Lower leg skin (tissue), 4 donors: Measurements from ENCODE around the gene MACROD1. TPM values are rescaled to one million over a fixed set of nuclear protein-coding genes. Genes with fewer than 3 reads are reported as not detected.

Experiments
- DNase-seq, 2 donors: peaks; one replicate each; pipeline ENCODE4 v3.0.0-alpha.2; 2019; ENCODE audit warnings: low spot score in 2 of 2
- H3K4me3 ChIP-seq: fragments of 200-600 bp; sonication (generic); 2 replicates; pipeline ENCODE4 v1.5.1; 2017; ENCODE audit warnings: mild to moderate bottlenecking, low read depth; ENCODE audit not compliant: poor library complexity, severe bottlenecking
- POLR2A ChIP-seq, 2 donors: fragments of 450-650 bp; IDR thresholded peaks; one replicate each; pipeline ENCODE4 v1.6.1; 2016 to 2017; ENCODE audit warnings: antibody characterized with exemption in 2 of 2, mild to moderate bottlenecking in 1 of 2, moderate library complexity in 1 of 2
- WGBS, 2 donors: methylation state at CpG; one replicate each; pipeline ENCODE4 v1.1.5; 2018; 5-methylcytosine and 5-hydroxymethylcytosine counted together
- intact Hi-C: fragments of 100-400 bp; cut with DNase I; formaldehyde crosslinking; loops from one replicate; pipeline ENCODE4 v1.15.0; 2023; ENCODE audit warnings: low total_unique reads
- total RNA-seq, 4 donors: library from RNA; depleted of rRNA; stranded (reverse); fragments of >200 nt; gene quantifications; one replicate each; pipeline ENCODE4 v1.1.0, GENCODE V29; 2016
- TF ChIP-seq, protein P1 (sequence below), 3 donors: fragments of 450-650 bp; IDR thresholded peaks; one replicate each; pipeline ENCODE4 v1.5.1; 2016; ENCODE audit warnings: antibody characterized with exemption in 3 of 3, mild to moderate bottlenecking in 3 of 3, moderate library complexity in 2 of 3

Gene MACROD1
- total RNA-seq, 4 donors from 2014 or later, result 44.8 to 74.8 (median 55.6) TPM

DNA sequence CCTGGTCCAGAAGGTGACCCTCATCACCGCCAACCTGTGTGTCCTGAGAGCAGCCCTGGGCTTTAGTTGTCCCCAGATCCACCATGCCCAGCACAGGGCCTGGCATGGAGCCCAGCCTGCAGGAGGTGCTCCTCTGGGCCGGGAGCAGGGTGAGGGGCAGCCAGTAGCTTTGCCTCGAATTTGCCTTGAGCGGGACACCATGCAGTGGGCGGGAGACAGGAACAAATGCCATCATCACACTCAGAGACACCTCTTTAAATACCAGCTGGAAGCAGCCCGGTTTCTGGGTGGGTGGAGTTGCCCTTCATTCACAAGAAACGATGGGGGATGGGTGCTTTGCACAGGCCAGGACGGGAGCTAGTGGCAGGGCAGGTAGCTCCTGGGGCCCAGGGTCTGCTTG lies 110.8 kb downstream of the MACROD1 start:
- DNase-seq, result no peak
- WGBS, 2 donors, result 48 to 53% methylated on average over 7 to 8 of the region's 8 CpGs
- H3K4me3 ChIP-seq, result no peak overlapping the region
- no peak for TF ChIP-seq POLR2A (IDR thresholded peaks at IDR 0.05)
- TF ChIP-seq, protein P1, sequence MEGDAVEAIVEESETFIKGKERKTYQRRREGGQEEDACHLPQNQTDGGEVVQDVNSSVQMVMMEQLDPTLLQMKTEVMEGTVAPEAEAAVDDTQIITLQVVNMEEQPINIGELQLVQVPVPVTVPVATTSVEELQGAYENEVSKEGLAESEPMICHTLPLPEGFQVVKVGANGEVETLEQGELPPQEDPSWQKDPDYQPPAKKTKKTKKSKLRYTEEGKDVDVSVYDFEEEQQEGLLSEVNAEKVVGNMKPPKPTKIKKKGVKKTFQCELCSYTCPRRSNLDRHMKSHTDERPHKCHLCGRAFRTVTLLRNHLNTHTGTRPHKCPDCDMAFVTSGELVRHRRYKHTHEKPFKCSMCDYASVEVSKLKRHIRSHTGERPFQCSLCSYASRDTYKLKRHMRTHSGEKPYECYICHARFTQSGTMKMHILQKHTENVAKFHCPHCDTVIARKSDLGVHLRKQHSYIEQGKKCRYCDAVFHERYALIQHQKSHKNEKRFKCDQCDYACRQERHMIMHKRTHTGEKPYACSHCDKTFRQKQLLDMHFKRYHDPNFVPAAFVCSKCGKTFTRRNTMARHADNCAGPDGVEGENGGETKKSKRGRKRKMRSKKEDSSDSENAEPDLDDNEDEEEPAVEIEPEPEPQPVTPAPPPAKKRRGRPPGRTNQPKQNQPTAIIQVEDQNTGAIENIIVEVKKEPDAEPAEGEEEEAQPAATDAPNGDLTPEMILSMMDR (IDR thresholded peaks at IDR 0.05), result no peak
- intact Hi-C loops, result no loop called here

DNA sequence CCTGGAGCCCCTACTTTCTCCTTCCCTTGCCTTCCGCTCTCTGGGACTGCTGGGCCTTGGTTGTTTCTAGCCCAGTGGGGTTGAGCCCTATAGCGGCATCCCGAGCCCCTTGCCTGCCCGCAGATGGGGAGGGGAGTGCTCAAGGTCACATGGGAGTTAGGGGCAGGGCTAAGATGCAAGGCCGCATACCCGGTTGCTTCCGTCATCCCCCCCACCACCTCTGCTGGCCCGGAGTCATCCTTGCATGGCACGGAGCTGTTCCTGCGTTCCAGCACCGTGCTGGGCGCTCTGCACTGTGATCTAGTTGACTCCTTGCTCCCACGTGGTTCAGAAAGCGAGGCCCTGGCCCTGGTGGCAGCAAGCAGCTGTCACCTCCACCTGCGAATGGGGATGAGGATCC lies 112.2 kb downstream of the MACROD1 start:
- 82 to 100% methylated on average over 2 to 13 of the region's 15 CpGs for WGBS, 2 donors

DNA sequence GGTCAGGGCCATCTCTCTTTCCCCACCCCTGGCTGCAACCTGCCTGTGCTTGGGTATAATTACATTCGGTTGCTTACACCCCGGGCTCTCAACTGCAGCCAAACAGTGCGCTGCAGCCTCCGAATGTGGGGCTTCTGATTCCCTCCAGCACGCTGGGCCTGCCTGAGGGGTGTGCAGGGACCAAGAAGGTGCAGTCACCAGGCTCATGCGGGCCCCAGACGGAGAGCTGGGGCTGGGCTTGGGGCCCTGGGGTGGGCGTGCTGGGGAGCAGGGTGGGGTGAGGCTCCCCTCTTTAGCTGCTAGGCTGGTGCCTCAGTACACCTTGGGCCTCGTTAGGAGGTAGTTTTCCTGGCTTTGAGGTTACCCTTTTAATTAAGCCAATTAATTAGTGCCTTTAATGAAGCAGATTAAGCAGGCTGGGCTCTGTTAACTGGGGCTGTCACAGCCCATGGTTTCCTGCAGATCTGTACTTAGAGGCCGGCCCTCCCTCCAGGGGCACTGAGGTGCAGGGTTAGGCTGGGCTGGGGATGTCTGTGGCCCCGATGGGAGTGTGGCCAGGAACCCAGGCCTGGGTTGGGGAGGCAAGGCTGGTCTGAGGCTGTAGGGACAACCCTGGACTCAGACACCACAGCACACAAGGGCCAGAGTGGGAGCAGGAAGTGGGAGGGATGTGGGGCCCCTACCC lies 112.8 kb downstream of the MACROD1 start:
- H3K4me3 ChIP-seq, result no peak overlapping the region
- TF ChIP-seq POLR2A (IDR thresholded peaks at IDR 0.05), result no peak
- TF ChIP-seq, protein P1 (IDR thresholded peaks at IDR 0.05), result no peak
- 79 to 92% methylated on average over 9 to 11 of the region's 11 CpGs for WGBS, 2 donors
- no peak for DNase-seq
- intact Hi-C loops, result no loop called here

More for the DNA sequence above, 112.2 kb downstream of the MACROD1 start:
- TF ChIP-seq, protein P1 (IDR thresholded peaks at IDR 0.05), result no peak
- TF ChIP-seq POLR2A (IDR thresholded peaks at IDR 0.05), result no peak
- intact Hi-C loops, result no loop called here
- no peak overlapping the region for H3K4me3 ChIP-seq
- no peak for DNase-seq

DNA sequence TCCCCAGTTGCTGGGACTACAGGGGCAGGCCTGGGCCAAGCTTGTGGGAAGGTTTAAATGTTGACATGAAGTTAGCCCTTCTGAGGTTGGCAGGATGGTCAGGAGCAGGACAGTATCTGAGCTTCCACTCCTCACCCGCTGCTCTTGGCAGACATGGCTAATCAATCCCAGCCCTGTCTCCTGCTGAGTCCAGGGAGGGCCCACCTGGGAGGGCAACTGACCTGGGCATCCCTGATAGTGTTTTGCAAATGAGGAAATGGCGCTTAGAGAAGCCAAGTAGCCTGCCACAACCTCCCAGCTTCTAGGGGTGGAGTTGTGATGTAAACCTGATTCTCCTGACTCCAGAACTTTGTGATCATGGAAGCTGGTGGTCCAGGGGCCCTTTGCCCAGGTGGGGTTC lies 113.5 kb downstream of the MACROD1 start:
- DNase-seq, result no peak
- 86 to 100% methylated on average over 1 to 2 of the region's 2 CpGs for WGBS, 2 donors
- TF ChIP-seq, protein P1 (IDR thresholded peaks at IDR 0.05), result no peak
- no peak for TF ChIP-seq POLR2A (IDR thresholded peaks at IDR 0.05)
- no peak overlapping the region for H3K4me3 ChIP-seq
- intact Hi-C loops, result no loop called here

DNA sequence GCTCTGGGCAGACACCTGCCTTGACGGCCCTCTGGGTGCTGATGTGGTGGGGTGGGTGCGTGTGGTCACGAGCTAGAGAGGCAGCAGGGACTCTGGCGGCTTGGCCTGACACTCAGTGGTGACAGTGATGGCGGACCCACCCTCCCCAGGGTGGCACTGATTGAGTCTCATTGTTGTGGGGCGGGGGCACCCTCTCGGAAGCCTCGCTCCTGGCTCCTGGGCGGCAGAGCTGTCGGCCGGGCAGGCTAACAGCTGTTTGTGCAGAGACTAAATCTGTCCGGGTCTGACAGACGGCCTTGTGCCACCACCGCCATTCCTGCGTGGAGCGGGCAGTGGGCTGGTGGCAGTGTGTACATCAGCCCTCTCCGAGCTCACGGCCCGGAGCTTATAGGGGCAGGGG lies 114.6 kb downstream of the MACROD1 start:
- TF ChIP-seq POLR2A (IDR thresholded peaks at IDR 0.05), result no peak
- no peak for DNase-seq
- intact Hi-C loops, result no loop called here
- 87 to 97% methylated on average over 7 to 15 of the region's 19 CpGs for WGBS, 2 donors
- no peak overlapping the region for H3K4me3 ChIP-seq

DNA sequence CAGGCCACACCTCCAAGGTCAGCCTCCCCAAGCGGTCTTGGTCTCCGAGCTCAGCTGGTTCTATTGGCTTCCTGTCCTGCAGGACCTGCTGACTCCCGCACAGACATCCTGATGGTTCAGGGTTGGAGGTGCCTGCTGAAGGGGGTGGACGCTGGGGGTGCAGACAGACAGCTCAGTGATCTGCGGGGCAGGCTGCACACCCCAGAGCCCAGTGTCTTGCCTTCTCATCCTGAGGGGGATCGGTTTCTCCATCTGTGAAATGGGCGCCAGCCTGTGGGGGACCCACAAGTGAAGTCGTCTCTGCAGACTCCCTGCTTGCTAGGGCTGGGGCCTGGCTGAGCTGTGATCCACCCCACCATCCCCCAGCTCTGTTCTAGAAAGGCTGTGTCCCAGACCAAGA lies 116.4 kb downstream of the MACROD1 start:
- 96 to 97% methylated on average over 5 to 6 of the region's 8 CpGs for WGBS, 2 donors
- TF ChIP-seq, protein P1 (IDR thresholded peaks at IDR 0.05), result no peak
- TF ChIP-seq POLR2A (IDR thresholded peaks at IDR 0.05), result no peak
- DNase-seq, result no peak
- H3K4me3 ChIP-seq, result no peak overlapping the region
- intact Hi-C loops, result no loop called here
